GM12891 (cell line): Measurements from ENCODE around the gene VASP.

Experiments used
- PAX5 ChIP-seq: IDR thresholded peaks from 2 replicates; pipeline ENCODE4 v1.6.1; 2011; ENCODE audit warnings: low read length, moderate library complexity, mild to moderate bottlenecking; ENCODE audit not compliant: insufficient read depth, severe bottlenecking
- POLR2A ChIP-seq: IDR thresholded peaks from 2 replicates; pipeline ENCODE4 v1.6.1; 2011; ENCODE audit warnings: low read depth, low read length, control low read depth
- POLR2AphosphoS5 ChIP-seq: IDR thresholded peaks from 2 replicates; pipeline ENCODE4 v1.6.1; 2011; ENCODE audit warnings: low read depth, low read length, control low read depth
- POU2F2 ChIP-seq: IDR thresholded peaks from 2 replicates; pipeline ENCODE4 v1.6.1; 2011; ENCODE audit warnings: low read depth, mild to moderate bottlenecking, control low read depth, low read length, moderate library complexity
- TAF1 ChIP-seq: IDR thresholded peaks from 2 replicates; pipeline ENCODE4 v1.6.1; 2011; ENCODE audit warnings: low read depth, low read length, control low read depth

DNA sequence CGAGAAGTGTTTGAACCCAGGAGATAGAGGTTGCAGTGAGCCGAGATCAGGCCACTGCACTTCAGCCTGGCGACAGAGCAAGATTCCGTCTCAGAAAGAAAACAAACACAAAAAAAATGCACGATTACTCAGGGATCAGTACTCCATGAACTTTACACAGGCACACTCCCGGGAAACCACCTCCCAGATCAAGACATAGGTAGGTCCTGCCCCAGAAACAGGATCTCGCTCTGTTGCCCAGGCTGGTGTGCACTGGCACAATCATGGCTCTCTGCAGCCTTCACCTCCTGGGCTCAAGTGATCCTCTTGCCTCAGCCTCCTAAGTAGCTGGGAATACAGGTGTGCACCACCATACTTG is 11.2 kb downstream of the VASP start:
- TF ChIP-seq POLR2A, result no peak
- TF ChIP-seq POLR2AphosphoS5, result no peak
- no peak for TF ChIP-seq PAX5
- TF ChIP-seq TAF1, result no peak
- no peak for TF ChIP-seq POU2F2
